Activated T-helper 2 cell treated with anti-CD3 and anti-CD28 coated beads, Interferon-gamma antibody, Interleukin-2, Interleukin-4, amounts not matched to agents 10 μg/mL and 5 μg/mL and 100 μg/mL, durations not matched to agents 14 hours and 24 hours and 36 hours (primary cell): ENCODE measurements around the gene OCA2. TPM values are rescaled to one million over a fixed set of nuclear protein-coding genes. Genes with fewer than 3 reads are reported as not detected.

ENCODE experiments used
- DNase-seq: peaks from one replicate; pipeline ENCODE4 v3.0.0; 2021; ENCODE audit warnings: low spot score
- H3K27ac Mint-ChIP-seq: one replicate; pipeline ENCODE4 v1.8.0; 2021; ENCODE audit warnings: mixed read lengths
- H3K27me3 Mint-ChIP-seq: one replicate; pipeline ENCODE4 v1.8.0; 2021; ENCODE audit warnings: low read depth, mixed read lengths
- H3K36me3 Mint-ChIP-seq: one replicate; pipeline ENCODE4 v1.8.0; 2021; ENCODE audit warnings: low read depth, mixed read lengths
- H3K4me1 Mint-ChIP-seq: one replicate; pipeline ENCODE4 v1.8.0; 2021; ENCODE audit warnings: low read depth, mixed read lengths
- H3K4me3 Mint-ChIP-seq: one replicate; pipeline ENCODE4 v1.8.0; 2021; ENCODE audit warnings: low read depth, mild to moderate bottlenecking, moderate library complexity, mixed read lengths
- H3K9me3 Mint-ChIP-seq: one replicate; pipeline ENCODE4 v1.8.0; 2021; ENCODE audit warnings: mixed read lengths
- intact Hi-C: fragments of 100-400 bp; cut with micrococcal nuclease; formaldehyde crosslinking; loops from one replicate; pipeline ENCODE4 v1.15.1; 2023
- total RNA-seq: library from RNA; stranded (reverse); gene quantifications from 2 replicates; pipeline ENCODE4 v1.2.3, GENCODE V29; 2022

Gene OCA2
- total RNA-seq, 1 donor from 2014 or later: not detected

DNA sequence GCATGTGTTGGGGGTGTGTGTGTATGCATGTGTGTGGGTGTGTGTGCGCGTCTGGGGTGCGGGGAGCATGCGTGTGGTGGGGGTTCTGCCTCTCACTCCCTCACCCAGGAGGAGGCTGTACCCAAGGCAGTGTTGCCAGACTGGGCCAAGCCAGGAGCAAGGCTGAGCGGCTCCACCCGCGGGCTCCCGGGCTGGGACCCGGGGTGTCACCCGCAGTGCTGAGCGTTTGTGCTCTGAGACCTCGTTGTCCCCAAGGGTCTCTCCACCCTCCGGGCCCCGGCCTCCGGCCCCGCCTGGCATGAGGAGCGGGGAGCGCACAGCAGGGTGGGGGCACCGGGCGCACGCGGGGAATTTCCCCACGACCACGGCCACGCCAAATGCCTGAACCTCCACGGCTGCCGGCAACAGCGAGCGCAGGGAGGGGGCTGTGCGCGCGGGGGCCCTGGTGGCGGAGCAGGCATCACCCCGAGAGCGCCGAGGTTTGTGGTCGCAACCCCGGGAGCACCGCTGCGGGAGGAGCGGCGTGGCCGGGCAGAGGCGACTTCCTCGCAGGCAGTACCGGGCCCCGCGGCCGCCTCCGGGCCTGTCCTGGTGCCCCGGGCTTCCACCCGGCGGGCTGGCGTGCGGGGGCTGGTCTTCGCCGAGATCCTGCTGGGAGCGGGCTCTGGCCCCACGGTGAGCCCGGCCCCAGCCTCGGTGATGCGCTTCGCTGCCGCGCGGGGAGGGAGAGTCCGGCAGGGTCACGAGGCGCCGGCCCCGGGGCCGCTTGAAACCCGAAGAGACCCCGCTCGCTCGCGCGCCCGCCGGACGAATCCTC is 7.4 kb upstream of the OCA2 start:
- no peak for DNase-seq
- Mint-ChIP-seq H3K27me3 (peaks cover 31% of the 10 kb centered on the region), H3K36me3 (peaks cover 3% of the 10 kb centered on the region), H3K4me1 (peaks cover 7% of the 10 kb centered on the region), H3K27ac (no peak overlapping the region), H3K9me3 (no peaks in the 10 kb centered on the region), H3K4me3 (peak overlapping the region; percentile 62)
- intact Hi-C loops: no loop called here

- Mint-ChIP-seq H3K4me3 (peak overlapping the region; percentile 62), H3K9me3 (no peaks in the 10 kb centered on the region), H3K27ac (no peak overlapping the region), H3K36me3 (no peaks in the 10 kb centered on the region), H3K27me3 (peaks cover 31% of the 10 kb centered on the region), H3K4me1 (peaks cover 7% of the 10 kb centered on the region)
- intact Hi-C loops: no loop called here
- no peak for DNase-seq
These were observed 6.7 kb upstream of the OCA2 start for GRCh38 chr15:28105793-28106192.

GRCh38 chr15:28105224-28105791 is 6.2 kb upstream of the OCA2 start:
- H3K27ac Mint-ChIP-seq: no peak overlapping the region
- H3K4me3 Mint-ChIP-seq: peak overlapping the region; percentile 62
- H3K27me3 Mint-ChIP-seq: peaks cover 32% of the 10 kb centered on the region
- H3K36me3 Mint-ChIP-seq: no peaks in the 10 kb centered on the region
- peaks cover 7% of the 10 kb centered on the region for H3K4me1 Mint-ChIP-seq
- intact Hi-C loops: no loop called here
- DNase-seq: no peak
- no peaks in the 10 kb centered on the region for H3K9me3 Mint-ChIP-seq

- Mint-ChIP-seq H3K4me3 (no peak overlapping the region), H3K27me3 (peaks cover 40% of the 10 kb centered on the region), H3K27ac (no peak overlapping the region), H3K4me1 (peaks cover 11% of the 10 kb centered on the region), H3K9me3 (no peaks in the 10 kb centered on the region), H3K36me3 (no peaks in the 10 kb centered on the region)
- intact Hi-C loops: no loop called here
- no peak for DNase-seq
These were observed 5.2 kb upstream of the OCA2 start for GRCh38 chr15:28104326-28104725.

- intact Hi-C loops: no loop called here
- Mint-ChIP-seq H3K27me3 (peaks cover 42% of the 10 kb centered on the region), H3K27ac (no peak overlapping the region), H3K4me3 (no peak overlapping the region), H3K4me1 (peaks cover 11% of the 10 kb centered on the region), H3K9me3 (no peaks in the 10 kb centered on the region), H3K36me3 (no peaks in the 10 kb centered on the region)
- no peak for DNase-seq
These were observed 4.7 kb upstream of the OCA2 start for GRCh38 chr15:28103831-28104230.

DNA sequence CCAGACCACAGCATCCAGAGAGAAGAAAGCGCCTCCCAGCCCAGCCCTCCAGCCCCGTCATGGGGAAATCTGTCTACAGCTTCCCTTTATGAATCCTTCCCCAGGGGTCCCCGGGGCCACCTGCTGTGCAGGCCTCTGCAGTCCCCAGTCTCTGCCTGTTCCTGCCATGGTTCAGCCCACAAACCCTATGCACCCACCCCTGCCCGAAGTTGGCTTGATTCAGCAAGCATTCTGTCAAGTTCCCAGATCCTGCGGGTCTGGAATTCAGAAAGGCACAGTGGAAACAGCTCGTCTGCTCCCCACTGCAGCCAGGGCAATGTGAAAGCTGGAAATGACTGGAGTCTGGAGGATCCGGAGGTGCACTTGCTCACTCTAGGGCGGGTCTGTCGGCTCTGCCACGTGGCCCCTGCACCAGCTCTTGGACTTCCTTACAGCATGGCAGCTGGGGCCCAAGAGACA is 2.9 kb upstream of the OCA2 start:
- Mint-ChIP-seq H3K27me3 (peaks cover 50% of the 10 kb centered on the region), H3K9me3 (no peaks in the 10 kb centered on the region), H3K4me1 (peaks cover 15% of the 10 kb centered on the region), H3K36me3 (no peaks in the 10 kb centered on the region), H3K4me3 (no peak overlapping the region), H3K27ac (no peak overlapping the region)
- intact Hi-C loops: no loop called here
- DNase-seq: no peak

DNA sequence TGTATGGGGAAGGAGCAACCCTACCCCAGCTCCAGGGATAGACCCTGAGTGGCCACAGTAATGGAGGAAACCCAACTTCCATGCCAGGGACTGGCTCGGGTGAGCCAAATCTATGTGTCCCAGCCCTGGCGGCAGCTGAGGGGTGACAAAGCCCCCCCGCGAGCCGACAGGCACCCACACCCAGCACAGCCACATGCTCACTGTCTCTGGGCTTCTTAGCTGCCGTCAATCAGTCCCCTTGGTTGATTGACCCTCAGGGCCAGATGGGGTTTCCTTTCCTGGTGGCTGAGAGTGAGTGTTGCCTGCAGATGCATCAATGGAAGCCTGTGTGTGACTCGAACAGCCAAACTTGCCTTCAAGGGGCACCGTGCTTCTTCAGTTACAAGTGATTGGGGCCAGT is 2.1 kb upstream of the OCA2 start:
- DNase-seq: no peak
- H3K4me3 Mint-ChIP-seq: no peak overlapping the region
- intact Hi-C loops: no loop called here
- no peaks in the 10 kb centered on the region for H3K9me3 Mint-ChIP-seq
- no peaks in the 10 kb centered on the region for H3K36me3 Mint-ChIP-seq
- H3K27ac Mint-ChIP-seq: no peak overlapping the region
- H3K4me1 Mint-ChIP-seq: peaks cover 16% of the 10 kb centered on the region
- peaks cover 53% of the 10 kb centered on the region for H3K27me3 Mint-ChIP-seq

DNA sequence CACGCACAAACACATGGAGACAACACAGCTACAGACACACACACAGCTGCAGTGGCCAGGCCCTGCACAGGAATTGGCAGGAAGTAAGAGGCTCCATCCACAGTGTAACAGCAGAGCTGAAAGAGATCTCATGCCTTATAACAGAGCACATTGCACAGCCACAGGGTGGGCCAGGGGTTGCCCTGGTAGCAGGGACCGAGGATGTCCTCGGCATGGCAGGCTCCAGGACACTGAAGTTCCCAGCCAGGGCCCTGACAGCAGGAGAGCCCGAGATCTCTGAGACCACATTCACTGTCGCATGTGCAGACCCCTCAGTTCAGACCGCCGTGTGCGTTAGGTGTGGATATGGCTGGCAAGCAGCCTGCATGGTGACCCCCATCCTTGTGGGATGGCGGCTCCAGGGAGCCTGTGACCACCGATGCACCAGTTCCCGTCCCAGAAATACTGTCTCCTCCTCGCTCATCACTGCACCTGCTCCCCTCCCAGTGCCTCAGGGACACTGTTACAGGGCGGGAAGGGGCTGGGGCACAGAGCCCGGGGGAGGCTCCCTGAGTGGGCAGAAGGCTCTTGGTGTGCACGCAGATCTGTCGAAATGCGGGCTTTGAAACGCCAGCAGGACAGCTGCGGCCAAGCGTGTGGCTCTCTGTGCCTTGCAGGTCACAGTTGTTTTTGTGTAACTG is 1.5 kb upstream of the OCA2 start:
- peaks cover 53% of the 10 kb centered on the region for H3K27me3 Mint-ChIP-seq
- no peak overlapping the region for H3K4me3 Mint-ChIP-seq
- intact Hi-C loops: no loop called here
- H3K4me1 Mint-ChIP-seq: peaks cover 15% of the 10 kb centered on the region
- H3K9me3 Mint-ChIP-seq: no peaks in the 10 kb centered on the region
- no peak for DNase-seq
- no peaks in the 10 kb centered on the region for H3K36me3 Mint-ChIP-seq
- no peak overlapping the region for H3K27ac Mint-ChIP-seq

DNA sequence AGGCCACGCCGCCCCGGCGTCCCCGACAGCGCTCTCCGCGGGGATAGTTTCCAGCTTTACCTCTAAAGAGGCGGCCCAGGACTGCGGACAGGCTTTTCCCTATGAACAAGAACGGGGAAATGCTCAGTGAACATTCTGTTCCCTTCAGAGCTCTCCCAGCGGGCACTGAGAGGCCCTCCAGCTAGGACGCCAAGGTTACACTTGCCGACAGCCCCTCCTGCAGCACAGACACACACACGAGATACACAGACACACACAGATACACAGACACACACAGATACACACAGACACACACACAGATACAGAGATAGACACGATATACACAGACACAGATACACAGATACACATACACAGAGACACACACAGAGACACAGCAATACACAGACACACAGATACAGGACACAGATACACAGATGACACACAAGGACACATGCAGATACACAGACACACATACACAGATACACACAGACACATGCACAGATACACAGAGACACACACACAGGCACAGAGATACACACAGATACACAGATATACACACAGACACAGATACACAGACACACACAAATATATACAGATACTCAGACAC is 533 bp upstream of the OCA2 start:
- H3K9me3 Mint-ChIP-seq: no peaks in the 10 kb centered on the region
- no peaks in the 10 kb centered on the region for H3K36me3 Mint-ChIP-seq
- intact Hi-C loops: no loop called here
- peaks cover 16% of the 10 kb centered on the region for H3K4me1 Mint-ChIP-seq
- no peak overlapping the region for H3K27ac Mint-ChIP-seq
- DNase-seq: no peak
- peak overlapping the region; percentile 11 for H3K4me3 Mint-ChIP-seq
- H3K27me3 Mint-ChIP-seq: peaks cover 50% of the 10 kb centered on the region

DNA sequence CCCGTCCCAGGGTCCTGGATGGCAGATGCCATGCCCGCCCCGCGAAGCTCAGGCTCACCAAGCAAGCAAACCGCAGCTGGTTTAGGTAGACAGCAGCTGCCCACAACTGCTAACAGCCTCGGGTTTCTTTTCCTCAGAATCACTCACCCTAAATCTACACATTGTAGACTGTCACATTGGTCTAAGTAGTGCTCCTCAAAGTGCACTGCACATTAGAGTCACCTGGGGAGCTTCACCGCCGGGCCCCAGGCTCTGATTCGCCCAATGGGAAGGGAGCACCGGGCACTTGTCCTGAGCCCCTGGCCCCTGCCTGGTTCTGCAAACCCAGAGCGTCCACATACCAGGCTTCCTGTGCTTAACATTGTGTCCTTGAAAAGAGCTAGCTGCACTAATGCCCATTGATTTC is 752 bp downstream of the OCA2 start:
- DNase-seq: no peak
- intact Hi-C loops: no loop called here
- H3K4me1 Mint-ChIP-seq: peaks cover 16% of the 10 kb centered on the region
- peaks cover 53% of the 10 kb centered on the region for H3K27me3 Mint-ChIP-seq
- no peak overlapping the region for H3K4me3 Mint-ChIP-seq
- no peaks in the 10 kb centered on the region for H3K36me3 Mint-ChIP-seq
- no peaks in the 10 kb centered on the region for H3K9me3 Mint-ChIP-seq
- H3K27ac Mint-ChIP-seq: no peak overlapping the region

GRCh38 chr15:28097656-28098359 is 1.3 kb downstream of the OCA2 start:
- Mint-ChIP-seq H3K4me3 (peak overlapping the region; percentile 45), H3K9me3 (no peaks in the 10 kb centered on the region), H3K27me3 (peaks cover 54% of the 10 kb centered on the region), H3K4me1 (peaks cover 16% of the 10 kb centered on the region), H3K36me3 (no peaks in the 10 kb centered on the region), H3K27ac (no peak overlapping the region)
- intact Hi-C loops: no loop called here
- DNase-seq: no peak

DNA sequence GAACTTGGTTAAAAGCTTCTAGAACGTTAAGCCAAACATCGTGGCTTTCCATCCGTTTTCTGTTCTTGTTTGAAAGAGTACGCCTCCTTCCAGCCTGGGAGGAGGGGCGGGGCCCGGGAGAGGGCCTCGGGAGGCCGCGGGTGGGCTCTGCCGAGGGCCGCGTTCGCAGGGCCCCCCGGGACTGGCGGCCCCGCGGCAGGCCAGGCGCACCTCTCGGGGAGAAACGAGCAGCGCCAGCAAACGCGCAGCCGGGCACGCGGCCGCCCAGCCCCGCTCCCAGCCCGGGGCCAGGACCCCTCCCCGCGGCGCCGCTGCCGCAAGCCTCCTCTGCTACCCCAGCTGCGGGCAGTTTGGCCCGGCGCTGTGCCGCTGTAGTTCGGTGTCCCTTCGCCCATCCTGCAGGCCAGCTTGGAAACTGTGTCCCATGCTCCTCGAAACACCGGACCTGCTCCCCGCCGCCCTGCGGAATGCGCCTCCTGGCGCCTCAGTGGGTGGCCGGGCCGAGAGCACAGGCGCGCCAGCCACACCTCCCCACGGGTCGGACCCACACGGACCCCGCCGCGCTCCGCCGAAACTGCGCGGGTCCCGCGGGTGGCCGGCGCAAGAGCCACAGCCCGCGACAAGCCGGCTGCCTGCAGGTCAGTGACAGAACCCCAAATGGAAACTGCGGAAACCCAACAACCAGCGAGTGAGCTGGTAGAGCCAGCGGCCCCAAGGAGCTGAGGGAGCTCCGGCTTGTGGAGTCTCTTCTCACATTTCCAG is 2.3 kb downstream of the OCA2 start:
- H3K4me3 Mint-ChIP-seq: peak overlapping the region; percentile 79
- H3K4me1 Mint-ChIP-seq: peaks cover 16% of the 10 kb centered on the region
- no peaks in the 10 kb centered on the region for H3K9me3 Mint-ChIP-seq
- DNase-seq: no peak
- peaks cover 57% of the 10 kb centered on the region for H3K27me3 Mint-ChIP-seq
- intact Hi-C loops: no loop called here
- no peak overlapping the region for H3K27ac Mint-ChIP-seq
- no peaks in the 10 kb centered on the region for H3K36me3 Mint-ChIP-seq
